A549 treated with AZD9567 at 1 μM for 4 hours (cell line): ENCODE results near the gene CD44. TPM values are rescaled to one million over a fixed set of nuclear protein-coding genes. Genes with fewer than 3 reads are reported as not detected.

Experiments
- total RNA-seq: library from RNA; stranded (reverse); fragments of 200-300 nt; extraction: Qiagen RNA extraction; gene quantifications from 5 replicates; pipeline ENCODE4 v1.2.3, GENCODE V29; 2022; ENCODE audit not compliant: insufficient read depth

CD44 gene
- 595 to 845 TPM (median 653 TPM) in 5 replicates for total RNA-seq

DNA sequence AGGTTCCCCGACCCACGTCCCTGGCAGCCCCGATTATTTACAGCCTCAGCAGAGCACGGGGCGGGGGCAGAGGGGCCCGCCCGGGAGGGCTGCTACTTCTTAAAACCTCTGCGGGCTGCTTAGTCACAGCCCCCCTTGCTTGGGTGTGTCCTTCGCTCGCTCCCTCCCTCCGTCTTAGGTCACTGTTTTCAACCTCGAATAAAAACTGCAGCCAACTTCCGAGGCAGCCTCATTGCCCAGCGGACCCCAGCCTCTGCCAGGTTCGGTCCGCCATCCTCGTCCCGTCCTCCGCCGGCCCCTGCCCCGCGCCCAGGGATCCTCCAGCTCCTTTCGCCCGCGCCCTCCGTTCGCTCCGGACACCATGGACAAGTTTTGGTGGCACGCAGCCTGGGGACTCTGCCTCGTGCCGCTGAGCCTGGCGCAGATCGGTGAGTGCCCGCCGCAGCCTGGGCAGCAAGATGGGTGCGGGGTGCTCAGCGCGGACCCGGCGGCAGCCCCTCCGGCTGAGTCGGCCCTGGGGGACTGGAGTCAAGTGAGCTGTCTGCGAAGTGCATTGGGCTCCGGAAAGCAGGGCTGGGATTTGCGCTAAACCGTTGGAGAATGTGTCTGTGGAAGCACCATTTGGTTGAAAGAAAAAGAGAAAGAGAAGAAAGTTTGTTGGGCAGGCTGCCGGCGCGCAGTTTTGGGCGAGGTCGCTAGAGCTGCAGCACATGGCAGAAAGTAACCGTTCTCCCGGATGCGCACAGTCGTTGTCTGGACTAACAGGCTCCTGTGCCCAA, at the start of gene CD44:
Gene CD44 (plus strand): TSS at position 229 of the 779 bp plus-strand sequence. CDS start 133 bp downstream, at position 362.

Other genes starting within 250 kb of the CD44 start
- 20.3 to 35.3 TPM (median 23.6 TPM) in 5 replicates for gene APIP, start 222.8 kb upstream of the CD44 start, total RNA-seq
- 28.0 to 62.6 TPM (median 31.0 TPM) in 5 replicates for gene PDHX, start 222.6 kb upstream of the CD44 start, total RNA-seq